HG03558 (cell line): Measurements from ENCODE around the gene ZNRF1.
"Not testable (repeated sequence)": the region's sequence is repeated elsewhere in the genome, so short reads cannot be mapped to it uniquely, and the experiment has no call there.

Source experiments
- ATAC-seq: cut with Tn5 transposase; IDR thresholded peaks from one replicate; pipeline ENCODE4 v1.9.1; 2021; ENCODE audit warnings: moderate number of reproducible peaks; ENCODE audit not compliant: unreplicated experiment; ENCODE audit errors: extremely low read depth

Gene ZNRF1

GRCh38 chr16:74999609-75000480, 1.0 kb downstream of the ZNRF1 start:
- no peak for ATAC-seq

DNA sequence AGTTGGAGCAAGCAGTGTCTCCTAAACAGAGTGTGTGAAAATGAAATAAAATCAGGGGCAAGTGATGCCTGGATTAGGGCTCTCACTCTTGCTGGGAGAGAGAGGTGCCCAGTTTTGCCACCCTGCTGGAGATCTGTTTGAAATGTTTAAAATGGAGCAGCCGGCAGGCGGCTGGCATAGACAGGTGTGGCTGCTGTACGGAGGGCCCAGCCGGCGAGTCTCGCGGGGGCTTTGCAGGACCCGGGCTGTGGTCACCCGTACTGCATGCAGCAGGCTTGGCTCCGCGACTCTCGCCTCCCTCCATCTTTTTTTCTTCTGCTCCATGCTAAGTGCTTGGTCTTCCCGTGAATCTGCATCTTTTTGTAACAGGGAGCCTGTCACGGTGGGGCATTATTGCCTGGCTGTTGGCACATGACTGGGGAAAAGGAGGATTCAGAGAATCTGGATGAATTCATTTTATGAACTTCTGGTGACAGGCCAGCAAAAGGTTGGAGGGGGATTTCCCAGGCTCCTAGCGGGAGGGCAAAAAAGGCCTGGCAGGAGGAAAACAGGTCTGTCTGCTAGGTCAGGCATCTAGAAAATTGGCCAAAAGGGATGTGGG, 1.8 kb downstream of the ZNRF1 start:
- ATAC-seq: no peak

DNA sequence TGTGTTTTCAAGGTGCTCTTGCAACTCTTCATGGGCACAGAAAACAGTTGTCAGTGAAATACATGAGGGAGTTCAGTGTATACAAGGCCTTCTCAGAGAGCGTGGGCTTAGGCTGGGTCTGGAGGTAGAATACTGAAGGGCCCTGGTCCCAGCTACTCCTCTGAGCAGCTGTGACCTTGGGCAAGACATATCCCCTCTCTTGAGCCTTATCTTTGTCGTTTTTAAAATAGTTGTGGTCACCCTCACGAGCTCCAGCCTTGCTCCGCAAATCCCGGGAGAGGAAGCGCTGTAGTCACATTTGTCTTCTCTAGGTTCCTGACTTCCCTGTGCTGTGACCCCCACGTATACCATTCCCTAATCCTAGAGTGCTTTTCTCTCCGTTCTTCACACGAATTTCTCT, 3.6 kb downstream of the ZNRF1 start:
- ATAC-seq: no peak

DNA sequence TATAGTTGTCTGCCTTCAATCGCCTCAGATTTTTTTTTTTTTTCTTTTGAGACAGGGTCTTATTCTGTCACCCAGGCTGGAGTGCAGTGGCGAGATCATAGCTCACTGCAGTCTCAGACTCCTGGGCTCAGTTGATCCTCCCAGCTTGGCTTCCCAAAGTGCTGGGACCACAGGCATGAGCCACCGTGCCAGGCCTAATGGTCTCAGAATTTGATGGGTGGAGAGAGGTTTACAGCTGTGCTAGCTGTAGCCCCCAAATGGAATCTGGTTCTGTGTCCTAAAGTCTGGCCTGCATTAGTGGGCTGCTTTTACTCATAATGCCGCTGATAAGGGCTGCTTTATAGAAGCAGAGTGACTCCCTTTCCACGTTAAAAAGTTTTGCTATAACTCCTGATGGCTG, 5.1 kb downstream of the ZNRF1 start:
- no peak for ATAC-seq

DNA sequence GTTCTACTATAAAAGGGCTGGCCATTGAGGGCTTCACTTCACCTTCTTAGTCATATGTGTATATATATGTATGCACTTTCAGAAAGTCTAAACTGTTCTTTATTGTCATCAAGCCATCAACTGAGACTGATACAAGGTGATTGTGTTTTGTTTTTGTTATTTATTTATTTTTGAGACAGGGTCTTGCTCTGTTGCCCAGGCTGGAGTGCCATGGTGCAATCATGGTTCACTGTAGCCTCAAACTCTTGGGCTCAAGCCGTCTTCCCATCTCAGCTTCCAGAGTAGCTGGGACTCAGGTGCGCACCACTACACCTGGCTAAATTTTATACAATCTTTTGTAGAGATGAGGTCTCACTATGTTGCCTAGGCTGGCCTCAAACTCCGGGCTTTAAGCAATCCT, 5.6 kb downstream of the ZNRF1 start:
- ATAC-seq: no peak

- ATAC-seq: no peak
Observed at GRCh38 chr16:75005697-75006096, 6.9 kb downstream of the ZNRF1 start.

DNA sequence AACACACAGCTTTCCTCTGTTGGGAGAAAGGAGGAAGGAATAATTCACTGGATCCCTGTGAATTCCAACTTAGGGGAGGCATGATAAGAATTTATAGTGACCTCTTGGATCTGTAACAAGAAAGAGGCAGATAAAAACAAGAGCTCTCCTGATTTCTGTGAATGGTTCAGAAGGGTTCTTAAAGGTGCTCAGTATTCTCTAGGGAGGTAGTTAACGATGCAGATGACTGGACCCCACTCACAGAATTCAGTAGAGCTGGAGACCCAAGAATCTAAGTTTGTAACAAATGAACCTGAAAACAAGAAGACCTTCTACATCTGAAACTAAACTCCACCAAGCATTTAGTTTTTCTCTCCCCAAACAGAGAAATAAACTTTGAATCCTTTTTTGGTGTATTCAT, 8.6 kb downstream of the ZNRF1 start:
- ATAC-seq: no peak

DNA sequence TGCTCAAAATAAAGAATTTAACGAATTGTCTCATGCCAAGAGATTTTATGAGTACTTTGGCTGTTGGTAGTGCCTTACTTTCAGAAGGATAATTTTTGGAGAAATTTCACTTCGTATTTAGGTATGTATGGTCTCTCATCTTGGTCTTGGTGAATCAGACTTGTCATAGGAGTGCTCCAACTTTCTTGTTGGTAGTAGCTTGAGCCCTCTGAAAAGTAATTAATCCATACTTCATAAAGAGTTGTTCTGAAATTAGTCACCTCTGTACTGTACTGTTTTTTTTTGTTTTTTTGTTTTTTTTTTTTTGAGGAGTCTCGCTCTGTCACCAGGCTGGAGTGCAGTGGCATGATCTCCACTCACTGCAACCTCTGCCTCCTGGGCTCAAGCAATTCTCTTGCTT, 11.6 kb downstream of the ZNRF1 start:
- no peak for ATAC-seq

DNA sequence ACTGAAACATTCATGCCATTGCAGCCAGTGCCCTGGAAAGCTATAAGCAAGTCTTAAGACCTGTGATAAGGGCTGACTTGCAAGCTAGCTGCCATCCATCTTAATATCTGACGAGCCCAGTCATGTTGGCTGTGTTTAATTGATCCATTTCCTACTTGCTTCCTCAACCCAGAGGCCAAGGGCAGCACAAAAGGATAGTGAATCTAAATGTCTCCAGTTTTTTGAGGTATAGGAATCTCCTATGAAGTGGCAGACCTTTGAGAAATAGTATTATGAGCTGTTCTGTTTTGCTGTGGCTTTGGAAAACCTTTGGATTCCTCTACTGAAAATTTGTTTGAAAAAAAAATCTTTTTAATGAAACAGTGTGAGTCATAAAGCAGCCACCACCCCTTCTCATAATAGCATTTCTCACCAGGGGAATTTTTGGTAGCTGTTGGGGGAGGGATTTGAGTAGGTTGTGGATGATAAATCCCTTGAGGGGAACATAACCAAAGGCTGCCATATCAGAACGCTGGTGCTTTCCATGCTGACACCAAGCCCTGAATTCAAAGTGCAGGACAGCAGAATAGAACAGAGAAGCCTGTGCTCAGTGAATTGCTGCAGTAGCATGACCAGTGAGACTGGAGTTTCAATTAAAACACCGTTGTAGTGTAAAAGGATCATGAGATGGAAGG, 12.9 kb downstream of the ZNRF1 start:
- ATAC-seq: peak; percentile 76

DNA sequence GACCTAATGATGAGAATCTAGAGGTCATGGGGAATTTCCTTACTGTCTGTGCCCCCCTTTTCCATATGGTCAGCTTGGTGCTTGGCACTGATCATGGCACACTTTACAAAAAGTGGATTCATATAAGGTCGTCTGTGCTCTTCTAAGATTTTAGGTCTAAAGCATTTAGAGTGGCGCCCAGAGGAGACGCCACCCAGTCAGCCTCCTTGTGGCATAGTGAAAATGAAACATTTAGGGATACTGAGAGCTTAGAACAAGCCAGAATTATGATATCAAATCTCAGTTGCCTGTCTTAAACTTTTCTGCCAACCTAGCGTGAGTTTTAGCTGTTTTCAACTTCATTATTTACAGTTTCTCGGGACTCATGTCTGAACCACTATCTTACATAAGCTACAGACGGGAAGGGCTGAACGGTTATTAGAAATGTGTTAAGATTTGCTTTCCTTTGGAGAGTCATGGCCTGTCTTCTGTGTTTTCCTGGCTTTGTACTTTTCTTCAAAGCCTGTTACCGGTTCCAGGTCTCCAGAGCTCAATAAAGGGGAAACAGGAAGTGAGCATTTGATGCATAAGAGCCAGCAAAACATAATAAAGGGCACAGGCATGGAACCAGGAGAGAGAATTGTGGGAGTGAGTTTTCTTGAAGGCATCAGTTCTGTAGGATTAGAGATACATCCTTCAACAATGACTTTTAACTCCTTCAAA, 13.7 kb downstream of the ZNRF1 start:
- ATAC-seq: no peak

DNA sequence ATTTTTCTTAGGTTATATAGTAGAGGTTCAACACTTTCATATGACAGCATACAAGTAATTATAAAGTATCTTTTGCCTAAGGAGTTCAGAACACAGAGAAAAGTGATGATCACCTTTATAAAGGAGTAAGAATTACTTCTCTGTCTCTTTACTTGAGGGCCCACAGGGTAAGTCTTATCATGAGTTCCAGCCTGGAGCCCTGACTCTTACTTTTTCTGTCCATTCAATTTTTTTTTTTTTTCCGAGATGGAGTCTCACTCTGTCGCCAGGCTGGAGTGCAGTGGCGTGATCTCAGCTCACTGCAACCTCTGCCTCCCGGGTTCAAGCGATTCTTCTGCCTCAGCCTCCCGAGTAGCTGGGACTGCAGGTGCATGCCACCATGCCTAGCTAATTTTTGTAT, 14.3 kb downstream of the ZNRF1 start:
- not testable (repeated sequence) for ATAC-seq

DNA sequence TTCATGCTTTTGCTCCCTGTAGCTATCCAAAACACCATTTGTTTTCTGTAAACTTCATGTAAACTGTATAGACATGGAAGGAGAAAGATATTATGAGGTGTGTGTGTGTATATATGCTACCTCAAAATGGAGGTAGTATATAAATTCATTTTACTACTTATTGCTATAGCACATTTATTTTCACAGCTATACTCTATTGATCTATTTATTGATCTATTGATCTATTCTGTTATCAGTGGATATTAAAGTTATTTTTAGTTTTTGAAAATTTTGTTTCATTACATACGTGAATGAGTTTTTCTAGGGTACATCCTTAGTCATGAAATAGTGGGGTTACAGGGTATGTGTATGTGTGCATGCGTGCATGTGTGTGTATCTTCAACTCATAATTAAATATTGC, 15.5 kb downstream of the ZNRF1 start:
- no peak for ATAC-seq

GRCh38 chr16:75016451-75017081, 17.7 kb downstream of the ZNRF1 start:
- not testable (repeated sequence) for ATAC-seq

- no peak for ATAC-seq
Observed at GRCh38 chr16:75017670-75018525, 19.1 kb downstream of the ZNRF1 start.

GRCh38 chr16:75019007-75019406, 20.2 kb downstream of the ZNRF1 start:
- no peak for ATAC-seq

- no peak for ATAC-seq
Observed at GRCh38 chr16:75019586-75019985, 20.8 kb downstream of the ZNRF1 start.

DNA sequence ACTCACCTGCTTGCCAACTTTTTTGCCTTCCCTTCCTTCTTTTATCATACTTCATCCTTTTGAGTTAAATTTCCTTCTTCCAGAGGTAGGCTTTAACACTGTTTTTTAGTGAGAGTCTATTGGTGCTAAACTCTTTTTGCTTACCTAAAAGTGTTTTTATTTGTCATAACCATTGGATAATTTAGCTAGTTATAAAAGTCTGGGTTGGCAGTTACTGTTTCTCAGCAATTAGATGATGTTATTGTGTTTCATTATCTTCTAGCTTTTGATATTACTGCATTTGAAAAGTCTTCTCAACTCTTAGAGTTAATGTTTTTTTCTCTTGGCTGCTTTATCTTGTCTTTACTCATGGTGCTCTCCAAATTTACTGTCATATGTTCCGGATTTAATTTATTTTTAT, 22.6 kb downstream of the ZNRF1 start:
- no peak for ATAC-seq

DNA sequence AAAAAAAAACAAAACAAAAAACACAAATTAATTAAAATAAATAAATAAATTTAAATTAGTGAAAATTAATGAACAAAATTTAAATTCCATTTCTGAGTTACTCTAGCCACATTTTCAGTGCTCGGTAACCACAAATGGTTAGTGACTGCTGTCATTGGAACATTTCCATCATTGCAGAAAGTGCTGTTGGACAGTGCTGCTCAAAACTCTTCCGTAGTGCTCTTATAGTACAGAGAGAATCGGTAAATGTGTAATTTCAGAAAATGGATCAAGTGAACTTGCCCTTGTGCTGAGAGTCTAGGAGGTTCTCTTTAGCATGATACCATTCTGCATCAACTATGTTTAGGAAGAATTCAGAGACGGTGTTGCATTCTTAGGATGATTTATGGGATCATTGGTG, 23.7 kb downstream of the ZNRF1 start:
- ATAC-seq: no peak

DNA sequence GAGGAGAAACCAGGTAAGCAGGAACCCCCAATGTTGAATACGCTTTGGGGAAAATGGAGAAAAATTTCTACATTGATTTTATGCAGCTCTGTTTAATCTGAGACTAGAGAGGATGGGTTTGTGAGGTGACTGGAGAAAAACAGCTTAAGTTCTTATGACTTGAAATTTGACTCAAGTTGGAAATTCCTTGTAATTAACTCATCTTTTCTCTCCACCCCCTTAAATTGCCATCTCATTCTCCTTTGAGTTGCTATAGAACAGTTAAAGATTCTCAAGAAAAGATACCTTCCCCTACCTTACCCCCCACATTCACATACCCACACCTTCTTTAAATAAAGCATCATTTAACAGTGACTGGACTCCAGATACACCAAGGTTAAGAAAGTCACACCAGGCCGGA, 24.2 kb downstream of the ZNRF1 start:
- no peak for ATAC-seq
